ENCODE measurements around the gene COL15A1. TPM values are rescaled to one million over a fixed set of nuclear protein-coding genes. Genes with fewer than 3 reads are reported as not detected.

The COL15A1 gene
- total RNA-seq, result 11.3 and 18.0 TPM in 2 replicates

GRCh38 chr9:98943682-98944056, at the start of gene COL15A1:
TSS of gene COL15A1 (plus strand) at chr9:98943907. CDS start at chr9:98944062, 155 bp downstream.

GRCh38 chr9:99104459-99105151, 160.9 kb downstream of the COL15A1 start, which contains the start of gene TGFBR1:
TSS of gene TGFBR1 (plus strand) at chr9:99105113. CDS start at chr9:99105206, 93 bp downstream.

Other genes with a start within 250 kb of the COL15A1 start
- gene GABBR2, start 235.0 kb upstream of the COL15A1 start, total RNA-seq, result 4.2 and 7.4 TPM in 2 replicates
- 14.9 and 18.4 TPM in 2 replicates for gene ANKS6, start 147.4 kb upstream of the COL15A1 start, total RNA-seq
- gene GALNT12, start 136.2 kb upstream of the COL15A1 start, total RNA-seq, result 3.8 and 14.0 TPM in 2 replicates
- 15.1 and 35.3 TPM in 2 replicates for gene TGFBR1, start 161.2 kb downstream of the COL15A1 start, total RNA-seq